ENCODE results near the gene TBC1D2B.

GRCh38 chr15:78084449-78084750 lies 6.9 kb upstream of the TBC1D2B start:
- TF ChIP-seq CTCF (conservative IDR thresholded peaks at IDR 0.05): no peak
- TF ChIP-seq ZFX (IDR thresholded peaks at IDR 0.05): no peak
